HepG2 (cell line): ENCODE measurements around the gene GLUD1. TPM values are rescaled to one million over a fixed set of nuclear protein-coding genes. Genes with fewer than 3 reads are reported as not detected.

Source experiments
- ATAC-seq: fragments of 200-7000 bp; cut with Tn5 transposase; 3 replicates; pipeline ENCODE4 v1.9.1; 2020; ENCODE audit warnings: mild to moderate bottlenecking, moderate library complexity
- BruUV-seq: library from RNA; stranded (reverse); fragments of 400-500 nt; replicated peaks from 2 replicates; lab custom pipeline; 2021; lab: Mats Ljungman, UMichigan
- CTCF ChIA-PET: fragments of 300-600 bp; formaldehyde crosslinking; extraction: SDS; loops from one replicate; lab custom pipeline; 2021; ENCODE audit warnings: low total read pairs, inconsistent platforms, low intra/inter-chr PET ratio; lab: Yijun Ruan, JAX
- POLR2A ChIA-PET: fragments of 350-600 bp; sonication (Branson Sonifier 250); formaldehyde crosslinking; loops from one replicate; lab custom pipeline; 2020; ENCODE audit warnings: antibody characterized with exemption, inconsistent platforms; lab: Yijun Ruan, JAX
- DNase-seq: peaks from one replicate; pipeline ENCODE4 v3.0.0-alpha.2; 2015; ENCODE audit warnings: low spot score
- FAIRE-seq: peaks from 3 replicates; lab custom pipeline; 2011; peaks lifted over from hg19 to GRCh38; lab: Jason Lieb, UNC
- H2AFZ ChIP-seq: one replicate; pipeline ENCODE4 v1.6.1; 2011; ENCODE audit warnings: low read length, inconsistent platforms
- H3K27ac ChIP-seq: fragments of 300-600 bp; 3 replicates; pipeline ENCODE4 v1.8.0; 2011; ENCODE audit warnings: mixed run types, mild to moderate bottlenecking, mixed read lengths, low read length, inconsistent platforms; ENCODE audit not compliant: insufficient read depth; ENCODE audit errors: extremely low read length
- H3K27me3 ChIP-seq, 2 experiments: fragments of 200-600 bp in 1 of 2; 2 replicates in 1 of 2; 3 replicates in 1 of 2; pipeline versions ENCODE4 v1.6.0 to v1.8.0; 2011; ENCODE audit warnings: low read length in 2 of 2, mild to moderate bottlenecking in 2 of 2, moderate library complexity in 2 of 2, inconsistent platforms in 1 of 2; ENCODE audit not compliant: insufficient read depth in 2 of 2, control insufficient read depth in 1 of 2
- H3K36me3 ChIP-seq, 2 experiments: fragments of 200-600 bp in 1 of 2; replicated peaks in 1 of 2; 2 replicates in 1 of 2; 3 replicates in 1 of 2; pipeline versions ENCODE4 v1.5.1 to v1.8.0; 2011; ENCODE audit warnings: low read length in 2 of 2, inconsistent platforms in 1 of 2; ENCODE audit not compliant: insufficient read depth in 2 of 2, control insufficient read depth in 1 of 2
- H3K4me1 ChIP-seq: 2 replicates; pipeline ENCODE4 v1.5.1; 2012; ENCODE audit warnings: low read length, inconsistent platforms; ENCODE audit not compliant: insufficient read depth
- H3K4me2 ChIP-seq: 2 replicates; pipeline ENCODE4 v1.6.0; 2011; ENCODE audit warnings: low read depth, low read length, inconsistent platforms
- H3K4me3 ChIP-seq, 3 experiments: fragments of 200-600 bp in 1 of 3; sonication (generic), shearing (Covaris generic) in 1 of 3; replicated peaks in 1 of 3; 2 replicates each; pipeline ENCODE4 v1.5.1; 2011 to 2016; ENCODE audit warnings: low read length in 3 of 3, inconsistent platforms in 2 of 3, low read depth in 2 of 3, mild to moderate bottlenecking in 2 of 3, control low read depth in 1 of 3, mixed read lengths in 1 of 3; ENCODE audit not compliant: insufficient read depth in 1 of 3
- H3K79me2 ChIP-seq: one replicate; pipeline ENCODE4 v1.6.1; 2011; ENCODE audit warnings: low read length, inconsistent platforms; ENCODE audit not compliant: insufficient read depth
- H3K9ac ChIP-seq: 2 replicates; pipeline ENCODE4 v1.6.0; 2011; ENCODE audit warnings: mild to moderate bottlenecking, low read depth, low read length, inconsistent platforms; ENCODE audit not compliant: insufficient read depth
- H3K9me3 ChIP-seq: 2 replicates; pipeline ENCODE4 v1.5.1; 2012; ENCODE audit warnings: mild to moderate bottlenecking, low read length
- H4K20me1 ChIP-seq: 2 replicates; pipeline ENCODE4 v1.6.0; 2011; ENCODE audit warnings: inconsistent platforms, mild to moderate bottlenecking, low read length, moderate library complexity; ENCODE audit not compliant: insufficient read depth
- CHD4 ChIP-seq: fragments of 200-600 bp; sonication (generic); IDR thresholded peaks from 2 replicates; pipeline ENCODE4 v1.7.0; 2017; ENCODE audit warnings: mild to moderate bottlenecking, low read length, borderline replicate concordance
- HNF4G ChIP-seq, 2 experiments: sonication (generic) in 1 of 2; formaldehyde crosslinking in 1 of 2; IDR thresholded peaks; 2 replicates each; pipeline versions ENCODE4 v1.4.0 to v1.6.1; 2011 to 2020; ENCODE audit warnings: borderline replicate concordance in 2 of 2, low read depth in 2 of 2, mild to moderate bottlenecking in 2 of 2, low read length in 1 of 2, missing genetic modification reagents in 1 of 2, moderate library complexity in 1 of 2
- PHF21A ChIP-seq: sonication (generic); formaldehyde crosslinking; IDR thresholded peaks from 2 replicates; pipeline ENCODE4 v1.5.0; 2020; ENCODE audit warnings: mild to moderate bottlenecking, missing genetic modification reagents
- POLR2A ChIP-seq, 2 experiments: IDR thresholded peaks; 2 replicates each; pipeline ENCODE4 v1.6.1; 2011; ENCODE audit warnings: low read depth in 2 of 2, low read length in 2 of 2, mild to moderate bottlenecking in 1 of 2, moderate library complexity in 1 of 2; ENCODE audit not compliant: insufficient read depth in 1 of 2
- RBM22 ChIP-seq: fragments of 200-400 bp; formaldehyde crosslinking; optimal IDR thresholded peaks from 2 replicates; pipeline ENCODE3; 2017; ENCODE audit warnings: mild to moderate bottlenecking, low read length, moderate library complexity
- SMARCC2 ChIP-seq: fragments of 450-650 bp; IDR thresholded peaks from 2 replicates; pipeline ENCODE4 v1.6.1; 2017; ENCODE audit warnings: antibody characterized with exemption, mild to moderate bottlenecking
- SRF ChIP-seq: IDR thresholded peaks from 2 replicates; pipeline ENCODE4 v1.6.1; 2011; ENCODE audit warnings: mild to moderate bottlenecking, low read depth, low read length, moderate library complexity
- ZBTB1 ChIP-seq: sonication (generic); formaldehyde crosslinking; IDR thresholded peaks from 2 replicates; pipeline ENCODE4 v1.4.0; 2020; ENCODE audit warnings: missing genetic modification reagents, borderline replicate concordance
- ZEB1 ChIP-seq: IDR thresholded peaks from 2 replicates; pipeline ENCODE4 v1.6.1; 2012; ENCODE audit warnings: mild to moderate bottlenecking, low read depth, inconsistent platforms; ENCODE audit not compliant: insufficient replicate concordance
- ZNF782 ChIP-seq: sonication (generic); formaldehyde crosslinking; IDR thresholded peaks from 2 replicates; pipeline ENCODE4 v1.4.0; 2020; ENCODE audit warnings: missing genetic modification reagents, mild to moderate bottlenecking, borderline replicate concordance
- WGBS: methylation state at CpG from one replicate; pipeline ENCODE4 v1.1.6; 2017; ENCODE audit warnings: low lambda C conversion rate; 5-methylcytosine and 5-hydroxymethylcytosine counted together
- in situ Hi-C: cut with HindIII; loops from 2 replicates; pipeline ENCODE4 v1.10.0; 2017; ENCODE audit warnings: low pct_unique_long_range_greater_than_20kb; ENCODE audit not compliant: extremely low pct_ligation_motif_present
- intact Hi-C: fragments of 100-400 bp; cut with micrococcal nuclease; formaldehyde crosslinking; loops from one replicate; pipeline ENCODE4 v1.10.0; 2022; ENCODE audit not compliant: unreplicated experiment
- polyA plus RNA-seq, 8 experiments: library from polyadenylated mRNA; depleted of rRNA in 3 of 8; stranded (reverse) in 7 of 8; unstranded in 1 of 8; fragments of >200 nt; fragmentation: Illumina TruSeq in 4 of 8; extraction: Trizol in 4 of 8; gene quantifications; 2 replicates each; pipeline versions ENCODE4 v1.2.1 to v1.2.3, GENCODE V29; 2011 to 2016; ENCODE audit warnings: low read depth in 4 of 8, missing spikeins in 1 of 8, mixed read lengths in 1 of 8; ENCODE audit not compliant: insufficient read depth in 1 of 8
- total RNA-seq, 5 experiments: library from RNA; depleted of rRNA; stranded (reverse); fragments of >200 nt; fragmentation: Illumina TruSeq; extraction: Trizol; gene quantifications; 2 replicates each; pipeline ENCODE4 v1.2.3, GENCODE V29; 2016; ENCODE audit warnings: low read depth in 1 of 5

GLUD1 gene
- total and polyA plus RNA-seq, 2 of the 13 experiments (the other 11 are each of a cell fraction or from before 2014, with no cell fraction given) = 301 to 798 TPM

DNA sequence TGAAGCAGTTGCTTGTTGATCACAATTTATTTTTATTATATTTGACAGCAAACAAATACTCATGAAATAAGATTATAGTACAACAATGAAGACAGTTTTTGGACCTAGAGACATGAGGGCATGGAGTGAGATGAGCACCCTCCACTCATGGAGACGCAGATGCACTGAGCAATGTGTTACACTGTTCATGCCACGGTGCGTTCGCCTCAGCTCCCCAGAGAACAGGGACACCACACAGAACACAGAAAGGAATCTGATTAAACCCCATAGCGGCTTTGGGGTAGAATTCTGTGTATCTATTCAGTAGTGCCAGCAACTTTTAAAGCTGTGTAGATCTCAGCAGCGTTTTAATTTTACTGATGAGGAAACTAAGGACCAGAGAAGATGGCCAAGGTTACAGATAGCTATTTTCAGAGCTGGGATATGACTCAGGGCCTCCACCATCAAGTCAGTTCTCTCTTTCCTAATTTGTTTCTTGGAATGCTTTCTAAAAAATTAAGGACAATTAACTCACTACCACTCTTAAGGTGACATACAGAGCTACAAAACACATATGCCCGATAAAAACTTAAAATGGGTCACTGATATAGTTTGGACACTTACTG is 41.0 kb downstream of the GLUD1 start:
- H2AFZ ChIP-seq = no peak overlapping the region
- H3K9ac ChIP-seq = no peak overlapping the region
- intact Hi-C loops = no loop called here
- DNase-seq = no peak
- no peaks in the 10 kb centered on the region; the same call in 1 of the 2 replicates for H4K20me1 ChIP-seq
- peak; percentile 12; the same call in 1 of the 3 replicates for ATAC-seq
- POLR2A ChIA-PET = no interaction called here
- no peaks in the 10 kb centered on the region for H3K27me3 ChIP-seq
- H3K4me3 ChIP-seq = no peak overlapping the region
- H3K4me2 ChIP-seq = no peak overlapping the region
- 96% methylated on average over 7 of the region's 7 CpGs for WGBS
- no TSS peak for BruUV-seq
- no peaks in the 10 kb centered on the region for H3K9me3 ChIP-seq
- TF ChIP-seq SMARCC2 = no peak
- peak; percentile 21 for TF ChIP-seq RBM22
- H3K4me1 ChIP-seq = no peaks in the 10 kb centered on the region
- CTCF ChIA-PET = no interaction called here
- in situ Hi-C loops = no loop called here
- no peak overlapping the region for H3K27ac ChIP-seq
- no peak for FAIRE-seq
- H3K79me2 ChIP-seq = no peaks in the 10 kb centered on the region
- H3K36me3 ChIP-seq = peaks cover 39 to 86% of the 10 kb centered on the region in 2 experiments

DNA sequence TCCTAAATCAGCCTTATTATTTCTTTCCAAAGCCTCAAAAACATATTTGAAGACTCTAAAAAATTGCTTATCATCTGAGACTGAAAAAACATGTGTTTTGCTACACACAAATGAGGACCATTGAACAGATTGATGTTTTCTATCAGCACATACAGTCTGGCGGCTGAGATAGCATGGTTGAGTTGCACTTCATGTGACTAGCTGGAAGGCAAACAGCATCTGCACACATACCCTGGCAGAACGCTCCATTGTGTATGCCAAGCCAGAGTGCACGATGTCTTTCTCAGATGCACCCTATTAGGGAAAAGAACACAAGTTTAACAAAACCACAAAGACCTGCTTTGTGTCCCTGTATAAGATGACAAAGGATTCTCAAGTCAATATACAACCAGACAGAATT is 41.5 kb downstream of the GLUD1 start:
- ATAC-seq = 0 out of 3 replicates have a peak, but pooled peaks have one; percentile 4
- H3K36me3 ChIP-seq = peaks cover 36 to 83% of the 10 kb centered on the region in 2 experiments
- WGBS = 97% methylated on average over 3 of the region's 3 CpGs

More for the DNA sequence above, 41.5 kb downstream of the GLUD1 start:
- CTCF ChIA-PET = no interaction called here
- POLR2A ChIA-PET = no interaction called here
- H3K4me1 ChIP-seq = no peaks in the 10 kb centered on the region
- no TSS peak for BruUV-seq
- H3K27ac ChIP-seq = no peak overlapping the region
- H3K4me2 ChIP-seq = no peak overlapping the region
- intact Hi-C loops = no loop called here
- H4K20me1 ChIP-seq = no peaks in the 10 kb centered on the region; the same call in 1 of the 2 replicates
- in situ Hi-C loops = no loop called here
- peak; percentile 12 for TF ChIP-seq RBM22
- no peak for TF ChIP-seq ZEB1
- TF ChIP-seq PHF21A (CRISPR knock-in tag) = no peak
- TF ChIP-seq ZBTB1 (CRISPR knock-in tag) = no peak
- no peak for TF ChIP-seq ZNF782 (CRISPR knock-in tag)
- no peak for TF ChIP-seq HNF4G (IDR thresholded peaks at IDR 0.05; ENCODE audit: borderline replicate concordance, low read depth, low read length)
- TF ChIP-seq HNF4G (CRISPR knock-in tag; IDR thresholded peaks at IDR 0.05; ENCODE audit: borderline replicate concordance, low read depth) = no peak
- 0 out of 4 replicates have a peak, but pooled peaks of 1 of the 2 experiments have one; percentile 29 for TF ChIP-seq POLR2A (IDR thresholded peaks at IDR 0.05; ENCODE audit: insufficient read depth in 1 of 2, low read depth in 2 of 2, low read length in 2 of 2)
- TF ChIP-seq CHD4 = no peak
- TF ChIP-seq SRF = no peak
- H3K9me3 ChIP-seq = no peaks in the 10 kb centered on the region
- no peak overlapping the region for H3K4me3 ChIP-seq
- H3K27me3 ChIP-seq = no peaks in the 10 kb centered on the region
- no peaks in the 10 kb centered on the region for H3K79me2 ChIP-seq
- no peak overlapping the region for H3K9ac ChIP-seq
- FAIRE-seq (no peak), DNase-seq (no peak)
- no peak overlapping the region for H2AFZ ChIP-seq
